Measurements from ENCODE around the gene SRGN. TPM values are rescaled to one million over a fixed set of nuclear protein-coding genes. Genes with fewer than 3 reads are reported as not detected.

The SRGN gene, protein sequence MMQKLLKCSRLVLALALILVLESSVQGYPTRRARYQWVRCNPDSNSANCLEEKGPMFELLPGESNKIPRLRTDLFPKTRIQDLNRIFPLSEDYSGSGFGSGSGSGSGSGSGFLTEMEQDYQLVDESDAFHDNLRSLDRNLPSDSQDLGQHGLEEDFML
- 28.6 and 94.5 TPM in 2 replicates for total RNA-seq

DNA sequence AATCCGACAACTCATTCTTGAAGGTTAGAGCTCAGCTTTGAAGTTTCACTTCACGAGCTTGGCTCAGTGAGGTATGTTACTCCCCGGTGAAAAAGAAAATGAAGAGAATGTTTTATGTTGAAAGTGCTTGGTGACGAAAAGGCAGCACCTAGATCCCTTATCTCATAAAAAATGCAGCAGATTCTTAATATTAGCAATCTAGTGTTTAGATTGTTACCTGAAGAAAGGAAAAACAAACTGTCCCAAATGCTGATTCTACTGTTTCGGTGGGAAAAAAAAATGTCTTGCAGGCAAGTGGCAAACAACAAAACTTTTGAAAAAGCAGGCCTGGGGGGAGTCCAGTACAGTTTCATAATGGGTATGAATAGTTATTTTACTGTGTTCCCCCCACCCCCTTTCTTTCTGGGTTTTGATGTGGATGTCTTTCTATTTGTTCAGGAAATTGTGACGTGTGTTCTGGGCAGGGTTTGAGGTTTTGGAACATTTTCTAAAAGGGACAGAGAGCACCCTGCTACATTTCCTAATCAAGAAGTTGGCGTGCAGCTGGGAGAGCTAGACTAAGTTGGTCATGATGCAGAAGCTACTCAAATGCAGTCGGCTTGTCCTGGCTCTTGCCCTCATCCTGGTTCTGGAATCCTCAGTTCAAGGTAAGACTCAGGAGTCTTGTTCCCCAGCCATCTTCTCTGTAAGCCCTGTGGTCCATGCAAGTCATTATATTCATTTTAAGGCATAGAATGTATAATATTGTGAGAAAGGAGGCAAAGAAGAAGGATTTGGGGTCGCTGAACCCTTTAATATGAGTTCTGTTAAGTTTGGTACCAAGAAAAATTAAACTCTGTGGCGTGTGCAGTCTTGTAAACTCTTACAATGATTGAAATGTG, at the start of gene SRGN:
Gene SRGN, plus strand, starts transcription at position 514 of the 881 bp plus-strand sequence. Its CDS starts 55 bp downstream, at position 569.

DNA sequence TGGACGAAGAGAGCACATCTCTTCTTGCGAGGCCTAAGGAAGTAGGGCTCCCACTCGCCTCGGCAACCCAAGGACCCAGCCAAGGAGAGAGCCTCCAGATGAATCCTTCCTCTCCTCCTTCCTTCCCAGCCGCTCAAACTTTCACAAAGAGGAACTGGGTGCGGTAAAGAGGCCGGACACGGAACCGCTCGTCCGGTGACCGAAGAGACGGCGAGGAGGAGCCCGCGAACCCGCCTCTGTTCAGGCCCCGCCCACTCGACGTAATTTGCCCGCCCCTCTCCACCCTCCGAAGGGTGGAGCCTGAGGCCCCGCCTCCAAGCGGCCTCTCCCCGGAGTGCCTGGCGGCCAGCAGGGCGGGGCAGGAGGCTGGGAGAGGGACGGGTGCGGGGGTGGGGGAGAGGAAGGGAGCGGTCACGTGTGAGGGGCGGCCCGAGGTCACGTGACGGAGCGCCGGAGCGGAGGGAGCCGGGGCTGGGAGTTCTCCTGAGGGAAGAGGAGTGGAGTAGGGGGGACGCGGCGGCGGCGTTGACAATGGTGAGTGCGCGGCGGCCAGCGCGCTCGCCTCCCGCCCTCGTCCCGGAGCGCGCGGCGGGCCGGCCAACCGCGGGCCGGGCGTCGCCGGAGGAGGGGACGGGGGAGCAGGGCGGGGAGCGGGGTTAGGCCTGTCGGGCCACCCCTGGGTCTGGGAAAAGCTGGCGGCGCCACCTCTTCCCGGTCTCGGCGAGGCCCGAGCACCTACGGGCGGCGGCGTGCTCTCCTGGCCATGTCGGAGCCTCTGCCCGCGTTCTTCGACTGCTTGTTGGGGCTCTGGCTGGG, 36.1 kb downstream of the SRGN start, which contains the start of gene VPS26A:
Gene VPS26A, plus strand, starts transcription at position 432 of the 816 bp plus-strand sequence. Its CDS starts 100 bp downstream, at position 532.

Other genes with a start within 250 kb of the SRGN start
- 75.9 and 90.2 TPM in 2 replicates for gene DDX50, start 186.8 kb upstream of the SRGN start, total RNA-seq
- gene DDX21, start 131.9 kb upstream of the SRGN start, total RNA-seq = 74.0 and 107 TPM in 2 replicates
- gene KIFBP, start 99.3 kb upstream of the SRGN start, total RNA-seq = 42.2 and 55.6 TPM in 2 replicates
- gene VPS26A, start 36.1 kb downstream of the SRGN start, total RNA-seq = 44.9 and 49.0 TPM in 2 replicates
- gene SUPV3L1, start 92.1 kb downstream of the SRGN start, total RNA-seq = 35.7 and 54.7 TPM in 2 replicates
- 1.3 and 10.6 TPM in 2 replicates for gene HKDC1, start 132.2 kb downstream of the SRGN start, total RNA-seq
- gene HK1, start 190.4 kb downstream of the SRGN start, total RNA-seq = 129 and 210 TPM in 2 replicates

Data from uterine smooth muscle cell (primary cell).